GM19193 (cell line): ENCODE measurements around the gene HGFAC.

ENCODE experiments used
- POLR2A ChIP-seq: IDR thresholded peaks from 4 replicates; pipeline ENCODE4 v1.6.1; 2011; ENCODE audit not compliant: insufficient read depth, insufficient read length; ENCODE audit errors: extremely low read depth

The HGFAC gene

DNA sequence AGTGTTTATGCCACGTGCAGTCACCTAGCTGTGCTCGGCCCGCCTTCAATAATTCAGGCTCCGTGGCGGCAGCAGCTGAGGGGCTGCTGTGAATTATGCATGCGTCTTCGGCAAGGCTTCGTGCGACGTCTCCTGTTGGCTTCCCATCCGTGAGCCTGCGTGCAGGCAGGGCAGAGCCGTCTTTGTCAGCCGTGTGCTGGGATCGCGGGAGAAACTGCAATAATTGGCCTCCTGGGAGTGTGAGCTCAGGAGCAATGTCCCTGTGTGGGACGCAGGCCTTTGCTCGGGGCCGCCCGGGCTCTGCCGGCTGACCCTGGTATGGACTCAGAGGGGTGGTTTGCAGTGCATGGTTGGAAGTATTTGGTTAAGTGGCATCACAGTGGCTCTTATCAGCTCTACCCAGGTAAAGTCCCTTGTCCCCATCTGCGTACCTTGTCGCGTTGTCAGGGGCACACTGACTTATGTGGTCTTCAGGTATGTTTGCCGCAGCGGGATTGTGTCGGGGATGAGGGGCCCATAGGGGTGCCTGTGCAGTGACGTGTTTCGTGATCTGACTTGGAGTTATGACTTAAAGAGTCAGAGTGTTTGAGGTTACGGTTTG is 34.5 kb upstream of the HGFAC start:
- no peak for TF ChIP-seq POLR2A

GRCh38 chr4:3407930-3408792 is 33.6 kb upstream of the HGFAC start:
- TF ChIP-seq POLR2A: no peak

DNA sequence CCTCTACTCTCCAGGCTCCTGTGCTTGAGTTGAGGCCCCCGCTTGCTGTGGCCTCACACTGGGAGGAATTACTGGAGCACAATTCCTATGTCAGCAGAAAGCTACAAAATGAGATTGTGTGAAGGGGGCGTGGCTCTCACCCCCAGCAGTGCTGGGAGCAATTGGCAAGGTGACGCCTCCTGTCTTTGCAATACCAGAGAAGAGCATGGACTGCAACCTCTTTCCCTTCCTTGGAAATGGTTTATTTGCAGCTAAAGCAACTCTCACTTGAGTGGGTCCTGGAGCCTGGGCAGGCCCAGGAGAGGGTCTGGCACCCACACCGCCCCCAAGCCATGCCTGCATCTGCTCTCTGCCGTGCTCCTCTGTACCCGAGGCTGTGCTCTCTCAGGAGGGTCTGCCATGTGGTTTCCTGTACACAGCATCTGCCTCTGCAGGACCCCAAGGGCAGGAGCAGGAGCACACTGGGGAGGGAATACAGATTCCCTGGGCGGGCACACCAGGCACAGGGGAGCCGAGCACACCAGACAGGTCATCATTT is 32.9 kb upstream of the HGFAC start:
- TF ChIP-seq POLR2A: no peak

- no peak for TF ChIP-seq POLR2A
These were observed 32.1 kb upstream of the HGFAC start for GRCh38 chr4:3409571-3410091.

- no peak for TF ChIP-seq POLR2A
These were observed 31.2 kb upstream of the HGFAC start for GRCh38 chr4:3410401-3411135.

DNA sequence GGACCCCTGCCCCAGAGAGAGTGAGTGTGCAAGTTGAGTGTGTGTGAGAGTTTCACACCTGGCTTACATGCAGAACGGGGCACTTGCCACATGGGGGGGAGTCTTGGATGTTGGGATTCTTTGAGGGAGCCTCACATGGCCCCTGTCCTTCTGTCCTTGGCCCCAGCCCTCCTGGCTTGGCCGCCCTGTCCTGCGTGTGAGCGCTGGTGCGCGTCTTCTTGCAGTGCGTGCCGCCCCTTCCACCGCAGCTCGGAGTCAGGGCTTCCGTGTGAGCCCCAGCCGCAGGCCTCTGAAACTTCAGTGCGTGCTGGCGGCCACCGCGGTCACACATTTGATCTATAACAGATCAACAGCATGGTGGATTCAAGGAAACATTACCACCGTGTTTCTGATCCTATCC is 30.1 kb upstream of the HGFAC start:
- no peak for TF ChIP-seq POLR2A

DNA sequence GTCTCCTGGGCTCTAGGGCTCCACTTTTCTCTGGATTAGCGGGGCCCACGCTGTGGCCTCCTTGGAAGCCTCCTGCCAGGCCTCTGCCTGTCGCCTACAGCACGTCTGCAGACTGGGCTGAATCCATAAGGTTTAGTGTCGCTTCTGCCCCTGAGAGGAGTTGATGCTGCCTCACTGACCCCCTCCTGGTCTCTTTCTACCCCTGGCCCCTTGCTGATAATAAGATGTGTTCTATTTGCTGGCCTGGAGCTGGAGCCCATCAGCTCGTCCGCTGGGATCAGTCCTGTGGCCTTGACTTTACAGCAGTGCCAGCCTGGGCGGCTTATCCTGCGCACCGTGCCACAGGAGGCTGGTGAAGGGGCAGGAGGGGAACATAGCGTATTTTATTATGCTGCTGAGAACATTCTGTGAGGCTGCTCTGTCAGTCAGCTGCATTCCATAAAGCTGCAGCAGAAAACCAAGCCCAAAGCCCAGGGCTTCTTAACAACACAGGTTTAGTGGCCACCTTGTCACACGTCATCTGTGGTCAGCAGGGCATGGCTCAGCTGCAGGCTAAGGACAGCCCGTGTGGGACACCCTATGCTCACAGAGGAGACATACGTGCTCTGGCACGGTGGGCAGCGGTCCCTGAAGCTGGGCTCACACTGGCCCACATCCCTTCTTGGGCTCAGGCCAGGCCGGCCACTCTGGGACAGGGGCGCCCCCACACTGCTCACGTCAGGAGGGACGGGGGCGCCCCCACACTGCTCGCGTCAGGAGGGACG is 29.3 kb upstream of the HGFAC start:
- no peak for TF ChIP-seq POLR2A

DNA sequence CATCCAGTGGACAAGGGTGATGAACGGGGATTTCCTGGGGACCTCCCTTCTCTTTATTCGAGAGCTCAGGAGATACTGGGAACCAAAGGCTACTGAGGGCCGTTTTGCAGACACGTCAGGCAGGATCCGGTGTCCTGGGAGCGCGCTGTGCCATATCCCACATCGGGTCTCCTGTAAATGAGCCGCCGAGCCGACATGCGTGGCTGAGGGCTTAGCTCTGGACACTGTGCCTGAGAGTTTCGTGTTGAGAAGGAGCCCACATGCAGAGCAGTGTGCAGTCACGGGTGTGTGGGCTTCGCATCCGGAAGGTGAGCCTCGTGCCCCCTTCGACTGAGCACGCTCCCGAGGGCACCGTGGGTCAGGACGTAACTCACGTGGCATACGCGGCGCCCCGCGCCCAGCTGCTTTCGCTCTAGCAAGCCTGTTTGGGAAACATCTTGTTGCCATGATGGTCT is 28.5 kb upstream of the HGFAC start:
- TF ChIP-seq POLR2A: no peak

DNA sequence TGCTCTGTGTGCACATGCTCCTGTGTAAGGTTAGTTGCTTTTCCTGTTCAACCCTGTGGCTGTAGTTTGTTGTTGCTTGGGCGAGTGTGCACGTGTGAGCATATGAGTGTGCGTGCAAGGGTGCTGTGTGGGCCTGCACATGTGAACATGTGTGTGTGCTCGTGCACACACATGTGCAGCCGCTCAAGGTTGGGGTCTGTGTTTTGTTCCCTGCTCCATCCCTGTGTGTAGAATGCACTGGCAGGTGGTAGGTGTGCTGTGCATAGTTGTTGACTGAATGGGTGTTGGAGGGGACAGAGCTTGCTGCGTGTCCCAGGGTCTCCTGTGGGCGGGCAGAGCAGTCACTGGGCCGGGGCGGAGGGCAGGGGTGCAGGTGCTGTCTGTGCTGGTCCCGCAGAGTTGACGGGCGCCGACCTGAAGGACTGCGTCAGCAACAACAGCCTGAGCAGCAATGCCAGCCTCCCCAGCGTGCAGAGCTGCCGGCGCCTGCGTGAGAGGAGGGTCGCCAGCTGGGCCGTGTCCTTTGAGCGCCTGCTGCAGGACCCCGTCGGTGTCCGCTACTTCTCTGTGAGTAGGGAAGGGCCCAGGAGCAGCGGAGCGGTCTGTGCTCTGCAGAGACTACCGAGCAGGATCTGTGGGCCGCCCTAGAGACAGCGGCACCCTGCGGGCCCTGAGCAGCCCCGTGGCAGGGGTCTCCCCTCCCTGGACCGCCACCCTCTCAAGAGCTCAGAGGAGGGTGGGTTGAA is 27.9 kb upstream of the HGFAC start:
- no peak for TF ChIP-seq POLR2A

- TF ChIP-seq POLR2A: no peak
These were observed 27.1 kb upstream of the HGFAC start for GRCh38 chr4:3414421-3415279.

GRCh38 chr4:3415471-3416141 is 26.2 kb upstream of the HGFAC start:
- TF ChIP-seq POLR2A: no peak

- no peak for TF ChIP-seq POLR2A
These were observed 25.5 kb upstream of the HGFAC start for GRCh38 chr4:3416270-3416669.
